ENCODE data around the gene NPVF. TPM values are rescaled to one million over a fixed set of nuclear protein-coding genes. Genes with fewer than 3 reads are reported as not detected.

The NPVF gene
- polyA plus RNA-seq, 3 donors = not detected

GRCh38 chr7:25259487-25260243 lies 31.4 kb upstream of the NPVF start:
- H3K9ac ChIP-seq (ENCODE audit: insufficient read depth, low read length, poor library complexity, severe bottlenecking) = no peak overlapping the region
- Mint-ChIP-seq H3K4me3 (peak overlapping the region in 1 of 2 donors; percentile 63), H3K9me3 (peaks cover 0 to 2% (median 0%) of the 10 kb centered on the region in 7 donors), H3K36me3 (peaks cover 0 to 4% of the 10 kb centered on the region in 2 donors), H3K27ac (no peak overlapping the region), H3K27me3 (ENCODE audit: low read depth in 3 of 3) (peaks cover 8 to 29% (median 13%) of the 10 kb centered on the region in 3 donors), H3K4me1 (peaks cover 30% of the 10 kb centered on the region)
- H3K4me3 ChIP-seq (replicated peaks in 1 of 3; ENCODE audit: low read depth in 2 of 3, low read length in 3 of 3) = no peak overlapping the region
- H3K27ac ChIP-seq (ENCODE audit: low read depth in 1 of 2, low read length in 2 of 2) = no peak overlapping the region
- peak; percentile 38 to 74 (median 59) for DNase-seq
- peaks cover 17 to 24% of the 10 kb centered on the region in 2 donors for H3K4me1 ChIP-seq (ENCODE audit: control insufficient read depth in 1 of 2, insufficient read depth in 2 of 2, low read length in 2 of 2)
- H3K4me2 ChIP-seq (replicated peaks; ENCODE audit: extremely low read depth, low read length, poor library complexity, severe bottlenecking) = no peak overlapping the region
- TF ChIP-seq, protein P1, sequence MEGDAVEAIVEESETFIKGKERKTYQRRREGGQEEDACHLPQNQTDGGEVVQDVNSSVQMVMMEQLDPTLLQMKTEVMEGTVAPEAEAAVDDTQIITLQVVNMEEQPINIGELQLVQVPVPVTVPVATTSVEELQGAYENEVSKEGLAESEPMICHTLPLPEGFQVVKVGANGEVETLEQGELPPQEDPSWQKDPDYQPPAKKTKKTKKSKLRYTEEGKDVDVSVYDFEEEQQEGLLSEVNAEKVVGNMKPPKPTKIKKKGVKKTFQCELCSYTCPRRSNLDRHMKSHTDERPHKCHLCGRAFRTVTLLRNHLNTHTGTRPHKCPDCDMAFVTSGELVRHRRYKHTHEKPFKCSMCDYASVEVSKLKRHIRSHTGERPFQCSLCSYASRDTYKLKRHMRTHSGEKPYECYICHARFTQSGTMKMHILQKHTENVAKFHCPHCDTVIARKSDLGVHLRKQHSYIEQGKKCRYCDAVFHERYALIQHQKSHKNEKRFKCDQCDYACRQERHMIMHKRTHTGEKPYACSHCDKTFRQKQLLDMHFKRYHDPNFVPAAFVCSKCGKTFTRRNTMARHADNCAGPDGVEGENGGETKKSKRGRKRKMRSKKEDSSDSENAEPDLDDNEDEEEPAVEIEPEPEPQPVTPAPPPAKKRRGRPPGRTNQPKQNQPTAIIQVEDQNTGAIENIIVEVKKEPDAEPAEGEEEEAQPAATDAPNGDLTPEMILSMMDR (IDR thresholded peaks at IDR 0.05) = peak; percentile 83
- WGBS (ENCODE audit: insufficient coverage) = 0% methylated on average over 4 of the region's 13 CpGs
- peak overlapping the region; percentile 43 for H2AFZ ChIP-seq (ENCODE audit: insufficient read depth, low read depth, low read length, poor library complexity, severe bottlenecking)
- H3K27me3 ChIP-seq (ENCODE audit: control insufficient read depth in 2 of 2, insufficient read depth in 2 of 2, low read length in 2 of 2) = peaks cover 0 to 4% of the 10 kb centered on the region in 2 donors
- no peaks in the 10 kb centered on the region for H3K9me3 ChIP-seq (replicated peaks in 1 of 2; ENCODE audit: control insufficient read depth in 1 of 2, insufficient read depth in 1 of 2, low read length in 2 of 2)
- H4K20me1 ChIP-seq (ENCODE audit: insufficient read depth, low read length) = no peaks in the 10 kb centered on the region
- no peaks in the 10 kb centered on the region for H3K79me2 ChIP-seq (ENCODE audit: insufficient read depth, low read length)
- H3K36me3 ChIP-seq (replicated peaks in 1 of 2; ENCODE audit: control insufficient read depth in 1 of 2, insufficient read depth in 2 of 2, low read length in 2 of 2) = no peaks in the 10 kb centered on the region
- intact Hi-C loops (cut with micrococcal nuclease) = loop anchor here (2.0 to 10.0 kb wide), 4 partner anchors 128 to 585 kb away; no protein-coding TSS in a partner anchor

- Mint-ChIP-seq H3K36me3 (no peaks in the 10 kb centered on the region), H3K9me3 (peaks cover 0 to 1% (median 0%) of the 10 kb centered on the region in 7 donors), H3K27ac (no peak overlapping the region), H3K4me1 (peaks cover 20% of the 10 kb centered on the region), H3K4me3 (no peak overlapping the region), H3K27me3 (ENCODE audit: low read depth in 3 of 3) (peaks cover 8 to 12% (median 8%) of the 10 kb centered on the region in 3 donors)
- no peak overlapping the region for H2AFZ ChIP-seq (ENCODE audit: insufficient read depth, low read depth, low read length, poor library complexity, severe bottlenecking)
- no peak overlapping the region for H3K4me3 ChIP-seq (replicated peaks in 1 of 3; ENCODE audit: low read depth in 2 of 3, low read length in 3 of 3)
- peaks cover 14 to 17% of the 10 kb centered on the region in 2 donors for H3K4me1 ChIP-seq (ENCODE audit: control insufficient read depth in 1 of 2, insufficient read depth in 2 of 2, low read length in 2 of 2)
- no peak overlapping the region for H3K9ac ChIP-seq (ENCODE audit: insufficient read depth, low read length, poor library complexity, severe bottlenecking)
- no peaks in the 10 kb centered on the region for H3K36me3 ChIP-seq (replicated peaks in 1 of 2; ENCODE audit: control insufficient read depth in 1 of 2, insufficient read depth in 2 of 2, low read length in 2 of 2)
- H3K9me3 ChIP-seq (replicated peaks in 1 of 2; ENCODE audit: control insufficient read depth in 1 of 2, insufficient read depth in 1 of 2, low read length in 2 of 2) = no peaks in the 10 kb centered on the region
- no peaks in the 10 kb centered on the region for H3K79me2 ChIP-seq (ENCODE audit: insufficient read depth, low read length)
- intact Hi-C loops (cut with micrococcal nuclease) = no loop called here
- 96% methylated on average over 3 of the region's 6 CpGs for WGBS (ENCODE audit: insufficient coverage)
- no peak overlapping the region for H3K27ac ChIP-seq (ENCODE audit: low read depth in 1 of 2, low read length in 2 of 2)
- TF ChIP-seq, protein P1 (IDR thresholded peaks at IDR 0.05) = no peak
- no peaks in the 10 kb centered on the region for H4K20me1 ChIP-seq (ENCODE audit: insufficient read depth, low read length)
- no peak for DNase-seq
- H3K27me3 ChIP-seq (ENCODE audit: control insufficient read depth in 2 of 2, insufficient read depth in 2 of 2, low read length in 2 of 2) = peaks cover 0 to 3% of the 10 kb centered on the region in 2 donors
- no peak overlapping the region for H3K4me2 ChIP-seq (replicated peaks; ENCODE audit: extremely low read depth, low read length, poor library complexity, severe bottlenecking)
These were observed 28.1 kb upstream of the NPVF start for GRCh38 chr7:25256333-25256819.

Data from CD14-positive monocyte (primary cell).